GM19099 (cell line): ENCODE measurements around the gene NUTM2B.
"Not testable (repeated sequence)": the region's sequence is repeated elsewhere in the genome, so short reads cannot be mapped to it uniquely, and the experiment has no call there.

Experiments
- POLR2A ChIP-seq: IDR thresholded peaks from 3 replicates; pipeline ENCODE4 v1.6.1; 2011; ENCODE audit warnings: low read depth; ENCODE audit not compliant: insufficient read length; ENCODE audit errors: extremely low read depth

The NUTM2B gene

GRCh38 chr10:79702927-79703326 lies at the start of gene NUTM2B:
Gene NUTM2B, plus strand, starts transcription at chr10:79703227. Its CDS starts 383 bp downstream, at chr10:79703610.
- TF ChIP-seq POLR2A = not testable (repeated sequence)
